ENCODE measurements around the gene SF3A1. TPM values are rescaled to one million over a fixed set of nuclear protein-coding genes. Genes with fewer than 3 reads are reported as not detected.

The SF3A1 gene
- total RNA-seq, 1 donor from 2014 or later, result 42.1 TPM

GRCh38 chr22:30386960-30387827 is 30.5 kb upstream of the SF3A1 start, which contains the start of gene RNF215:
Gene RNF215, minus strand, starts transcription at chr22:30387411. Its CDS starts 98 bp downstream, at chr22:30387313.
- DNase-seq (ENCODE audit: low read depth), result peak; percentile 16

- DNase-seq (ENCODE audit: low read depth), result no peak
Measured at GRCh38 chr22:30386608-30386959, 29.9 kb upstream of the SF3A1 start.

GRCh38 chr22:30385942-30386341 is 29.2 kb upstream of the SF3A1 start:
- no peak for DNase-seq (ENCODE audit: low read depth)

DNA sequence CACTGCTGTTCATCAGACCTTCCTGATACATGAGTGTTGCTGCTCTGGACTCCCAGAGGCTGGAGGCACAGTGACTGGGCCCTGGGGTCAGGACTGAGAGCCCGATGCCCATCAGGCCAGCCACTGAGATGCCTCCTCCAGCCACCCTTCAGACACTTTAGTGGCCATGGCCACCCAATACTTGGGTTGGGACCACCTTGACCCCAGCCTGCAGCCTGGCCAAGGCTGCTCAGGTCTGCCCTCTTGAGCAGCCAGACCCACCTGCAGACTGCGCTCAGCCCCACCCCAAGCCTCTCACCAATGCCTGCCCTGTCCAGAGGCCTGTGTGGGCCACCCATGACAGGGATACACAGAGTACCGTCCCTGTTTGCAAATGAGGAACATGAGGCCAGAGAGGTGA is 26.4 kb upstream of the SF3A1 start:
- DNase-seq (ENCODE audit: low read depth), result no peak

- DNase-seq (ENCODE audit: low read depth), result no peak
Measured at GRCh38 chr22:30382340-30382739, 25.6 kb upstream of the SF3A1 start.

DNA sequence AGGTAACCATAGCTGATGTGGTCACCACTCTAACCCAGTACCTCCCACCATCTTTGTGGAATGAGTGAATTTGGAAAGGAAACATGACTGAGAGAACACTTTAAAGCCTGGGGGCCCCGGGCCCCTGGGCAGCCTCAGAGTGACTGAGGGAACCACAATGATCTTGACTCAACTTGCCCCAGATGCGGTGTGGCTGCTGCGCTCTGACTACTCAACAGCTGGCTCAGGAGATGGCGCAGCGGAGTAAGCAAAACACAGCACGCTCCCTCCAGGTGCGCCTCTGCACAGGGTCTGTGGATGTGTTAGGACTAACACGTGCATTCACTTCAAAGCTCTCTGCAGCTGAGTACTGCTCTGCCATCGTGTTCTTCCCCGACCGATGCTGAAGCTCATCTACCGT is 24.6 kb upstream of the SF3A1 start:
- no peak for DNase-seq (ENCODE audit: low read depth)

DNA sequence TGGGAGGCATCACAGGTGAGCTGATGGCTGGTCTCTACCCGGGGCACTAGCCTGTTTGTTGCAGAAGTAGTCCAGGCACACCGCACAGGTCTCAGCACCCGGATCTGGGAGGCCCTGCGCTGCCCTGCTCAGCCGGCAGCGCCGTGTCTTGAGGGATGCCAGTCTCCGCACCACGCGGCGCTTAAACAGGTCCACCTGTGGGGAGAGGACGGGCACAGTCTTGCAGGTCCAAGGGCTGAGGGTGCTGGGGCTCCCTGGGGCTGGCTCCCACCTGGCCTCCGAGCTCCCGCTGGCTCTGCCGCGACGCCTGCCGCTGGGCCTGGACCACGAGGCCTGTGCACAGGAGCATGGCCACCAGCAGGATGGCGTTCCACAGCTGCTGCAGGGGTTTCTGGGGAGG is 23.3 kb upstream of the SF3A1 start:
- no peak for DNase-seq (ENCODE audit: low read depth)

GRCh38 chr22:30375312-30375849 is 18.7 kb upstream of the SF3A1 start:
- DNase-seq (ENCODE audit: low read depth), result no peak

DNA sequence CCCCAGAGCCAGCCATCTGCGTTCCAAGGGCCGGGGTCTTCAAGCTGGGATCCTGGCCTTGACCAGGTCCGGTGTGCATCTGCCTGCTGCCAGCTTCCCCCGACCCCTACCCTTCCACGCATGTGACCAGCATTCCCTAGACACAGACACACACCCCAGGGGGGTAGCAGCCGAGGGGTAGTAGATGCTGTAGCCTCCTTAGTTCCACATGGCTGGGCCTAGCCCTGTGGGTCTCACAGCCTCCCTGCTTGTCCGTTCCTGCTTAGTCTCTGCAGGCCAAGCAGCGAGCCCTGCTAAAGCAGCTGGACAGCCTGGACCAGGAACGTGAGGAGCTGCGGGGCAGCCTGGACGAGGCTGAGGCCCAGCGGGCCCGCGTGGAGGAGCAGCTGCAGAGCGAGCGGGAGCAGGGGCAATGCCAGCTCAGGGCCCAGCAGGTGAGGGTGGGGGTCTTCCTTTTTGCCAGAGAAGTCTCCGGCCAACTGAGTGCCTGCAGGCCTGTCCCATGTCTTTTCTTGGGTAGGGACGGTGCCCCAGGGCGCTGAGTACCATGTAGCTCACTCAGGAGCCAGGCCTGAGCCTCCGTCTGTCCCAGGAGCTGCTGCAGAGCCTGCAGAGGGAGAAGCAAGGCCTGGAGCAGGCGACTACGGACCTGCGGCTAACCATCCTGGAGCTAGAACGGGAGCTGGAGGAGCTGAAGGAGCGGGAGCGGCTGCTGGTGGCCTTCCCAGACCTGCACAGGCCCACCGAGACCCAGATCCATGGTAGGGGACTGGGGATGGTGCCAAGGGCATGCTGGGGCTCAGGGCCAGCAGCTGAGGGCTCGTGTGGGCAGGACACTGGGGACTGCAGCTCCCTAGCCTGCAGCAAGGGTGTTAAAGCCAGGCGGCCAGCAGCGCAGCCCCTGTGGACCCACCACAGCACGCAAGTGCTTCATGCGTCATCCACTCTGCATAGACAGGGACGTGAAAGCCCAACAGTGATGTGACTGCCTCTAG is 16.9 kb upstream of the SF3A1 start:
- no peak for DNase-seq (ENCODE audit: low read depth)

DNA sequence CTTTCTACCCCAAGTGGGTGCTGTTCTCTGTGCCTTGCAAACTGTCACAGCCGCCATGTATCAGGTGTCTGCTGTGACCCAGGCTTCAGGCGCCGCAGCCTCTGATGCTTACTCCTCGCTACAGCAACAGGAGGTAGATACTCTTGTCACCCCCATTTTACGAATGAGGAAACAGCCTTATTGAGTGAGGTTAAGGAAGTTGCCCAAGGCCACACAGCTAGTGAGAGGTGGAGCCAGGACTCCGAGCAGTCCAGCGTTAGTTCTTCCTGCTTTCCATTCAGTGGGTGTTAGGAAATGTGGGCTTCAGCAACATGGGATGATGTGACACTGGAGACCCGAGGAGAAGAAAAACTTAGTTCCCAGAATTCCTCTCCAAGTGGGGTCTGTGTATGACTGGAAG is 16.2 kb upstream of the SF3A1 start:
- no peak for DNase-seq (ENCODE audit: low read depth)

GRCh38 chr22:30371981-30372380 is 15.3 kb upstream of the SF3A1 start:
- DNase-seq (ENCODE audit: low read depth), result no peak

GRCh38 chr22:30371321-30371720 is 14.6 kb upstream of the SF3A1 start:
- no peak for DNase-seq (ENCODE audit: low read depth)

DNA sequence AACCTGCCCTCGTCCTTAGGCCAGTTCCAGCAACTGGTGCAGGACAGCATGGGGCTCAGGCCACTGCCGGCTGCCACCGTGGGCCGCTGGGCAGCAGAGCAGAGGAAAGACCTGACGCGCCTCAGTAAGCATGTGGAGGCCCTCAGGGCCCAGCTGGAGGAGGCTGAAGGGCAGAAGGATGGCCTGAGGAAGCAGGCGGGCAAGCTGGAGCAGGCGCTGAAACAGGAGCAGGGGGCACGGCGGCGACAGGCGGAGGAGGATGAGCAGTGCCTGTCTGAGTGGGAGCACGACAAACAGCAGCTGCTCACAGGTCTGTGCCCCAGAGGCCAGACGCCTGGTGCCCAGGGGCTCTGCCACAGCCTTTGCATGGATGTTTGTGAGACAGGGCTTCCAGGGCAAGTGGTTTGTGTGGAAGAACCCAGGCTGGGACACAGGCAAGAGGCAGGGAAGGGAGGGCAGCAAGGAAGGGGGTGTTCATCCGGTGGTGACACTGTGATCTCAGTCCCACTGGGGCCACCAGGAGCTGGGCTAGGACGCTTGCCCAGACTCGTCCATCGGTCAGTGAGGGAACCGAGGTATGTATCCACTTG is 14.0 kb upstream of the SF3A1 start:
- no peak for DNase-seq (ENCODE audit: low read depth)

- no peak for DNase-seq (ENCODE audit: low read depth)
Measured at GRCh38 chr22:30368420-30368819, 11.7 kb upstream of the SF3A1 start.

DNA sequence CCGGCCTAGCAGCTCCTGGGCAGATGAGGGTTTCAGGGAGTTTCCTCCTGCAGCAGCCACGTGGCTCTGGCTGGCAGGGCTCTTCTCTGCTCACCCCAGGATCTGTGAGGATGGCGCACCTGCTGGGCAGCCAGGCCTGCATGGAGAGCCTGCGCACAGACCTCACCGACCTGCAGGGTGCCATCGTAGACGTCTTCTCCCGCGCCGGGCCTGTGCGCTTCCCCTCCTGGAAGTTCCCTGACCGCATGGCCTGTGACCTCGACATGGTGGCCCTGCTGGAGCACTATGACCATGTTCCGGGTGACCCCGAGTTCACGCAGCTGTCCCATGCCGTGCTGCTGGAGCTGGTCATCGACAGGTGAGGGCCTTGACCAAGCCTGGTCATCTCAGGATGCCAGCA is 9.2 kb upstream of the SF3A1 start:
- no peak for DNase-seq (ENCODE audit: low read depth)

GRCh38 chr22:30362651-30363281 is 6.1 kb upstream of the SF3A1 start:
- no peak for DNase-seq (ENCODE audit: low read depth)

GRCh38 chr22:30361916-30362650 is 5.4 kb upstream of the SF3A1 start:
- no peak for DNase-seq (ENCODE audit: low read depth)

DNA sequence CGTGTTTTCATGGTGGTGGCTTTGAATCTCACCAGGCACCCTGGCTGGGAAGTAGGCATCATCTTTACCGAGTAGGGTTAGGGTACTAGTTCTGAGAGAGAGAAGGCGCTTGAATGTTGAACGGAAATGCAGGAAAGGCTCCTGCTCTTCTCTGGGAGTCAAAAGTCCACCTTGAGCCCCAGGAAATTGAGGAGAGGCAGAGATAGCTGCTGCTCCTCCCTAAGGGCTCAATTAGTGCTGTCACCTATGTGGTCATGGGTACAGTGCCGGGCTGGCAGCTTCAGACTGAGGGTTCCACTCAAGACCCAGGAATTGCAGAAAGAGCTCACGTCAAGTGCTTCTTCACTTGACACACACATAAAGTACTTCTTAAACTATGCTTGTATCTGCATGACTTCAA is 1.8 kb upstream of the SF3A1 start:
- no peak for DNase-seq (ENCODE audit: low read depth)

GRCh38 chr22:30357650-30358215 is 1.0 kb upstream of the SF3A1 start:
- DNase-seq (ENCODE audit: low read depth), result no peak

- DNase-seq (ENCODE audit: low read depth), result no peak
Measured at GRCh38 chr22:30357236-30357570, 509 bp upstream of the SF3A1 start.

- no peak for DNase-seq (ENCODE audit: low read depth)
Measured at GRCh38 chr22:30354644-30355043, 2.0 kb downstream of the SF3A1 start.
